GM12891 (cell line): ENCODE results near the gene MMP23B.

ENCODE experiments used
- PAX5 ChIP-seq: IDR thresholded peaks from 2 replicates; pipeline ENCODE4 v1.6.1; 2011; ENCODE audit warnings: low read length, moderate library complexity, mild to moderate bottlenecking; ENCODE audit not compliant: insufficient read depth, severe bottlenecking
- POLR2A ChIP-seq: IDR thresholded peaks from 2 replicates; pipeline ENCODE4 v1.6.1; 2011; ENCODE audit warnings: low read depth, low read length, control low read depth
- POLR2AphosphoS5 ChIP-seq: IDR thresholded peaks from 2 replicates; pipeline ENCODE4 v1.6.1; 2011; ENCODE audit warnings: low read depth, low read length, control low read depth
- TAF1 ChIP-seq: IDR thresholded peaks from 2 replicates; pipeline ENCODE4 v1.6.1; 2011; ENCODE audit warnings: low read depth, low read length, control low read depth

GRCh38 chr1:1623181-1623630 is 8.8 kb upstream of the MMP23B start:
- TF ChIP-seq POLR2A (no peak), POLR2AphosphoS5 (no peak), TAF1 (no peak), PAX5 (no peak)
